NOMO-1 treated with DMSO at 0.1 percent for 48 hours (cell line): ENCODE results near the gene GAST.

Experiments used
- DNase-seq: peaks from one replicate; lab custom pipeline; 2025; ENCODE audit not compliant: unreplicated experiment; lab: John Stamatoyannopoulos, UW

Gene GAST

DNA sequence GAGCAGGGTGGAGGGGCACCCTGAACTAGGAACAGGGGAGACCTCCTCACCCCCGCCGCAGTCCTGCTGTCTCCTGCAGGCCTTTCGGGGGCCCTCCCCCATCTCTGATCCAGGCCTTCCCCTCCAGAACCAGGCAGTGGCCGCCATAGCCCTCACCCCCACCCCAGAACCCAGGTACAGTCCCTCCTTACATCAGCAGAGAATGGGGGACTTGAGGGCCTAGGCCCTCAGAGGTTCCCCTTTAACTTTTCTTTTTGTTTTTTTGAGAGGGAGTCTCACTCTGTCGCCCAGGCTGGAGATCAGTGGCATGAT lies 26.6 kb downstream of the GAST start:
- DNase-seq = no peak

GRCh38 chr17:41739661-41740352 lies 27.7 kb downstream of the GAST start:
- DNase-seq = no peak

GRCh38 chr17:41740506-41740905 lies 28.4 kb downstream of the GAST start:
- DNase-seq = no peak

DNA sequence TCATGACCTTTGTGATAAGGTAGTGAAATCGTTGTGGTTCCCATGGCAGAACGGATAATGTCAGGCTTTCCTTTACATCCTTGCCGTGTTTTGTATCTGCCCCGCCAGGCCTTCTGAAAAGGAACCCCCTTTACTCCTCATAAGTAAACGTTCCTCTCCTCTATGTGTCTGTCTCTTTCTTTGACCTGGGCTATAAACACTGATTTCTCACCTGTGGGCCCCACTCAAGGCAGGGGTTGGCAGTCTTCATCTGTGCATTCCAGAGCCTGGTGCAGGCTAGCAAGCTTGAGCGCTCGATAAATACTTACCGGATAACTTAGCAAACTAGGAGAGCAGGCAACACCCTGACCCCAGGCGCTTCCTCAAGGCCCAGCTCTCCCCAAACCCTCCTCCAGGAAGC lies 29.6 kb downstream of the GAST start:
- no peak for DNase-seq

- DNase-seq = no peak
These were observed 36.1 kb downstream of the GAST start for GRCh38 chr17:41748275-41748674.

DNA sequence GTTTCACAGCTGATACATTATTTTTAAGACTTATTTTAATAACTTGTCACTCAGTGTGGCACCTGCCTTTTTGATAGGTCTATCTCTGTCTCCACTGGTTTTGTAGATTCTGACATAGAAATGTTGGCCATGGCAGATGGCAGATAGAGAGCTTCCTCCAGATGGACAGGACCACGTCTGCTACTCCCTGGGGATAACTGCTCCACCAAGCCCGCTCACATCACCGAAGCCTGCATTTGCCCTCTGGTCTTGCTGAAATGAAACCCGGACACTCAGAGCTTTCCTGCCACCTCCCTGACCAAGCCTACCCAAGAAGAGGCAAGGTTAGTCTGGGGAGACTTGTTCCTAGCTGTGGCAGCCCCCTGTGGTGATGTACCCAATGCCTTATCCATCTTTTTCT lies 38.7 kb downstream of the GAST start:
- no peak for DNase-seq

DNA sequence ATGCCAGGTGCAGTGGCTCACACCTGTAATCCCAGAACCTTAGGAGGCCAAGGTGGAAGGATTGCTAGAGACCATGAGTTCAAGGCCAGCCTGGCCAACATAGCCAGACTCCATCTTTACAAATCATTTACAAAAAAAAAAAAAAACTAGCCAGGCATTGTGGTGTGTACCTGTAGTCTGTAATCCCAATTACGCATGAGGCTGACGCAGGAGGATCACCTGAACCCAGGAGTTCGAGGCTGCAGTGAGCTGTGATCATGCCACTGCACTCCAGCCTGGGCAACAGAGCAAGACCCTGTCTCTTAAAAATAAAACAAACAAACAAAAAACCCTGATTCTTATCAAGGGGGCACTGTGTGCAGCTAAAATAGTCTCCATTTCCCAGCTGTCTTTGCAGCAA lies 39.2 kb downstream of the GAST start:
- no peak for DNase-seq

DNA sequence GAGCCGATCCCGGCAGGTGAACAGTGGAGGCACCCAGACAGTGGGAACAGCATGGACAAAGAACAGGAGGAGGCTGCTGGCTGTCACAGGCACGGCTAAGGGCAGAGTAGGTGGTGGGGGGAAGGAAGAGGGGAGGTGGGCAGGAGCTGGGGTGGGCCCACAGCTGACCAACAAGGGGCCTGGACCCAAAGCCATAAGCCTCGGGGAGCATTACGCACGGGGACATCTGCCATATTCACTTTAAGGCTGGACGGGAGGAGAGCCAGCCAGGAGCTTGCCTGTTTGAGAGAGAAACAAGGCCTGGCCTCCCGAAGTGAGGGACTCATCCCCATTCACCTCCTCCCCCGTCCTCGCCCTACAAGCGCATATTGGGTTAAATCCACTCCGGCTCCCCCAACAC lies 41.9 kb downstream of the GAST start:
- no peak for DNase-seq

- no peak for DNase-seq
These were observed 46.5 kb downstream of the GAST start for GRCh38 chr17:41758601-41759000.

DNA sequence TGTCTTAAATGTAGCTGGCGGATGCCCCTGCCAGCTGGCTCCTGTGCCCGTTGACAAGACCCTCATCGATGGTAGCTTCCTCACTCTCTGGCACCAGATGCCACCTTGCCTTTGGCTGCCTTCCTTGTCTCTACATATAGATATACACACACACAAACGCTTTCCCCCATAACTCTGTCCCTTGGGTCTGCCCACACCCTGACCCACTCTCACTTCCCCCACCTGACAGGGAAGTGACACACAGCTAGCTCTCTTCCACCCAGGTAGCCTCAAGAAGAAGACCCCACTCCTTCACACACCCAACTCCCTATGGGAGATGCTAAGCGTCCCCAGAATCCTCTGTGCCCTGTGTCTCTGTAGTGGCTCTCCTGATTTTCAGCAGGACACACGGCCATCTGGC lies 48.7 kb downstream of the GAST start:
- DNase-seq = no peak

GRCh38 chr17:41762391-41762790 lies 50.3 kb downstream of the GAST start:
- no peak for DNase-seq

GRCh38 chr17:41762841-41763240 lies 50.7 kb downstream of the GAST start:
- no peak for DNase-seq

DNA sequence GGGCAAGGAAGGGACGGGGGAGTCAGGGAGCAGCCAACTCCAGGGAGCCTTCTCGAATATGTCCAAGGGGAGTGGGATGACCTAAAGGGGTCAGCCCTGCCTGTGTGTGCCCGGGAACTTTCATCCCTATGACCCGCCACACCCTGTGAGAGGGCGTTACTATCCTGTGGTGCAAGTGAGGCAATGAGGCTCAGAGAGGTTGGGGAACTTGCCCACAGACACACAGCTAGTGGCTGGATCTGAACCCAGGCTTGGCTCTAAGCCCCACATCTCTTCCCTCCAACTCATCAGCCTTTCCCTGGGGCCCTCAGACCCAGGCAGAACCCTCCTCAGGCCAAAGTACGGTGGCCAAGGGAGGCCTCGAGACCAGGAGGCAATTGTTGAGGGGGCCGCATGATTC lies 51.2 kb downstream of the GAST start:
- no peak for DNase-seq
